Renal cortical epithelial cell (primary cell): Measurements from ENCODE around the gene BPIFB2. TPM values are rescaled to one million over a fixed set of nuclear protein-coding genes. Genes with fewer than 3 reads are reported as not detected.
"Not testable (repeated sequence)": the region's sequence is repeated elsewhere in the genome, so short reads cannot be mapped to it uniquely, and the experiment has no call there.

Experiments
- DNase-seq: peaks from one replicate; pipeline ENCODE4 v3.0.0-alpha.2; 2011; ENCODE audit warnings: low read depth
- total RNA-seq: library from RNA; depleted of rRNA; stranded (reverse); fragments of >200 nt; gene quantifications from 2 replicates; pipeline ENCODE4 v1.2.3, GENCODE V29; 2014

Gene BPIFB2
- total RNA-seq, 1 donor from 2014 or later = not detected

DNA sequence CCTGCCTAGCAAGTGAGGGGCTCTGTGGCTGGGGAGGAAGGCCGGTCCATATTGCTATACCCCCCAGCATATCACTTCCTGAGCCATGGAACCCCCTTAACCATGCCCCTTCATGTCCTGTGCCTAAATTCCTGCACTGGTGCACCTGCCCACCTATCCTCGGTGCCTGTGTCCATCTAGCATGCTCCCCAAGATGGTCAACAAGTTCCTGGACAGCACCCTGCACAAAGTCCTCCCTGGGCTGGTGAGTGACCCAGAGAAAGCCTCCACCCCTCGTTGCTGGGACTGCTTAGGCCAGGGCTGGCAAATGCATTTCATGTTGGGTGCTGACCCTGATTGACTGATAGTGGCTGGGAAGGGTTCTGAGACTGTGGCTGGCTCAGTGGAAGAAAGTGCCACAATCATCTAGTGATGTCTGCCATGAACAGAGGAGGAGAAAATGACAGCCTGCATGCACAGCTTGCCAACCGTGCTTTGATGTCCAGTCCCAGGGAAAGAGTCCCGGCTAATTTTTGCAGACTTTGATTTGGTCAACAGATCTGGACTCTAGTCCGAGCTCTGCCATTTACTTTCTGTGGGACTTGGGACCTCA, 27.5 kb downstream of the BPIFB2 start:
- DNase-seq = no peak

DNA sequence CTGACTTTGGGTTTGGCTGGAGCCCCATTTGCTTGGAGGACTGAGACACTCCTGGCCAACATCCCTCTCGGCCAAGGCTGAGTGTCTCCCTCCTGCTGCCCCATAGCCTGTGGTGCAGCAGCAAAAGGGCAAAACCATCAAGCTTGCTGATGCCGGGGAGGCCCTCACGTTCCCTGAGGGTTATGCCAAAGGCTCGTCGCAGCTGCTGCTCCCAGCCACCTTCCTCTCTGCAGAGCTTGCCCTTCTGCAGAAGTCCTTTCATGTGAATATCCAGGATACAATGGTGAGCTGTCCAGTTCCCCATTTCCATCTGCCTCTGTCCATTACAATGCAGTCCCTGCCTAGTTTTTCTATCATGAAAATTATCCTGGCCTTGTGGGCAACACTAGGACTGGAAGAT, 30.0 kb downstream of the BPIFB2 start:
- no peak for DNase-seq

DNA sequence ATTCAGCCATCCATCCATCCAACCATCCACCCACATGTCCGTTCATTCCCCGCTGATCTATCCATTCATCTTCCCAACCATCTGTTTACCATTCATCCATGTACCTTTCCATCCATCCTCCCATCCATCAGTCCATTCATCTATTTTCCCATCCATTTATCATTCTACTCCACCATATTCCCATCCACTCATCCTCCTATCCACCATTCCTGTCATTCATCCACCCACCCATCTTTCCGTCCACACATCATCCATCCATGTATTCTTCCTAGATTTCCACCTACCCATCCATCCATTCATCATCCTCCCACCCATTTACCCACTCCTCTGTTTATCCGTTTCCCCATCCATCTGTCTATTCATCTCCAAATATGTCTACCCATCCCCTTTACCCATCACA, 30.7 kb downstream of the BPIFB2 start:
- DNase-seq = no peak

DNA sequence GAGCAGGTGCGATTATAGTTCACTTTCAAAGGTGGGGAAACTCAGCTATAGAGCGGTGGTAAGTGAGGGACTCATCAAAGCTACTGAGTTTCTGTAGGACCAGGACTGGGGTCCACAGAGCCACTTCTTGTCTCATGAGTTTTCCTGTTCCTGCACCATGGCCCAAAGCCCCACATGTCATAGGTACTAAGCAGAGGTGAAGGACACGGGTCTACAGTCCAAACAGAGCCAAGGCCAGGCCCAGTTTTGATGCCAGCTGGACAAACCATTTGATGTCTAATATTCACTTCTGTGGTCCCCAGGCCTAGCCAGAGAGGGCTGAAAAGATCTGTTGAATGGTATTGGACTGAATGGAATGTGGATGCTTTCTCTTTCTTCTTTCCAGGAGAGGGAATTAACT, 34.9 kb downstream of the BPIFB2 start:
- DNase-seq = no peak

DNA sequence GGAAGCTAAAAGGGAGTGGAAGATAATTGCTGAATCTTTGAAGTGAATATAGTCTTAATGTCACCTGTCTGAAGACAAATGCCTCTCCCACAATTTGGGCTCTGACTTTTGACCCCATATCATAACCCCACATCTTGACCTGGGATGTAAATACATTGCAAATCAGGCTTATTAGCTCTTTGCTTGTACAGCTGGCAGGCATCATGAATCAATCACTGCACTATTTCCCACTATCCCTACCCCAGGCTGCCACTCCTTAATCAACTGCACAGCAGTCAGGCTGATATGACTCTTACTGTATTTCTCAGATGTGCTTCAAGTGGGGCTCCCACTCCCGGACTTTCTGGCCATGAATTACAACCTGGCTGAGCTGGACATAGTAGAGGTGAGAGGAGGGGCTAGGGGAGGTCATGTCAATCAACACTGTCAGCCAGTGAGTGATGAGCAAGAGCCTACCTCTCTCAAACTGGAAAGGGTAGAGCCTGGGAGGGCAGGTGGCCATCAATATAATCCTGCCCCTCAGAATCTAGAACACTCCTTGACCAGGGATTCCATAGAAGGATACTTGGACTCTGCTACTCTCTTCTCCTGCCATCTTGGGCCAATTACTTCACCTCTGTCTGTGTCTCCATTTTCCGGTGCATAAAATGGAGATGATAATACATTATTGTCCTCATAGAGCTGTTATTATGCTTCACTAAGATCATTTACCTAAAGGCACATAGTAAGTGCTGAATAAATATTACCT, 35.7 kb downstream of the BPIFB2 start:
- no peak for DNase-seq

DNA sequence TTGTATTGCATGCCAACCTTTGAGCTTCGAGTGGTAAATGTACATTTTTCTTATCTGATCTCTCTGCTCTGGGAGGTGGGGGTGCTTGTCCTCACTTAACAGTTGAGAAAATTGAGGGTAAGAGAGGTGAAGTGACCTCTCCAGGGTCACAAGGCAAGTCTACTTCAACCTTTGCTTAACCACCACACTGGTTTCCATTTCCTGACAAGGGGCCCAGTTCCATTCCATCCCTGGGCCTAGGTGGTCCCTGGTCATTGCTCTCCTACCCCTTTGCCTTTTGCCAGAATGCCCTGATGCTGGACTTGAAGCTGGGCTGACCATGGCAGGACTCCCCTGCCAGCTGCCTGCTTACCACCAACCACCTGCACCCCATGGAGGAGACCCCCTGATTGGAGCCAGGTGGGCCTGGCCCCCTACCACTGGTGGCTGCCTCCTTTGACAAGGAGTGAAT, 36.3 kb downstream of the BPIFB2 start:
- no peak for DNase-seq

DNA sequence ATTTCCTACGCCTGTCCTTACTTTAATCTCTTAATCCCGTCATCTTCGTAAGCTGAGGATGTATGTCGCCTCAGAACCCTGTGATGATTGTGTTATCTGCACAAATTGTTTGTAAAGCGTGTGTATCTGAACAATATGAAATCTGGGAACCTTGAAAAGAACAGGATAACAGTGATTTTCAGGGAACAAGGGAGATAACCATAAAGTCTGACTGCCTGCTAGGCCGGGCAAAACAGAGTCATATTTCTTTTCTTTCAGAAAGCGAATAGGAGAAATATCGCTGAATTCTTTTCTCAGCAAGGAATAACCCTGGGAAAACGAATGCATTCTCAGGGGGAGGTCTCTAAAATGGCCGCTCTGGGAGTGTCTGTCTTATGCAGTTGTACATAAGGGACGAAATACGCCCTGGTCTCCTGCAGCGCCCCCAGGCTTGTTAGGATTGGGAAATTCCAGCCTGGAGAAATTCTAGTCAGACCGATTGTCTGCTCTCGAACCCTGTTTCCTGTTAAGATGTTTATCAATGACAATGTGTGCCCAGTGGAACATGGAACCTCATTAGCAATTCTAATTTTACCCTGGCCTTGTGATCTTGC, 37.7 kb downstream of the BPIFB2 start:
- not testable (repeated sequence) for DNase-seq

DNA sequence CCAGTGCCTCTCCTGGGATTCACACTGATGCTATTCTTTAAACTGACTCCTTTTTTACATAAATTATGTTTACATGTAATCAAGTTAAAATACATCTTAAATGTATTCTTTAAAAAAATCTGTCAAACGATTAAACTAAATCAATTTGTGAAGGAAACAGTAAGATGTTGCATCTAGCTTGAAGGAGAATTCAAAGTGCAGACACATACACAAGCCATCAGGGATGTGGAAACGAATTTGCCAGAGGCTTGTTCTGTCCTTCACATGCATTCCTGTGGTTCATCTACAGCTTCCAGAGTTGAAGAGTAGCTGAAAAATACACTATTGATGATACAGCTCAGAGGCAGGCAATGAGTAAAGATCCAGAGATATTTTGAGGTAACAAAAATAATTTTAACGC, 38.9 kb downstream of the BPIFB2 start:
- no peak for DNase-seq

DNA sequence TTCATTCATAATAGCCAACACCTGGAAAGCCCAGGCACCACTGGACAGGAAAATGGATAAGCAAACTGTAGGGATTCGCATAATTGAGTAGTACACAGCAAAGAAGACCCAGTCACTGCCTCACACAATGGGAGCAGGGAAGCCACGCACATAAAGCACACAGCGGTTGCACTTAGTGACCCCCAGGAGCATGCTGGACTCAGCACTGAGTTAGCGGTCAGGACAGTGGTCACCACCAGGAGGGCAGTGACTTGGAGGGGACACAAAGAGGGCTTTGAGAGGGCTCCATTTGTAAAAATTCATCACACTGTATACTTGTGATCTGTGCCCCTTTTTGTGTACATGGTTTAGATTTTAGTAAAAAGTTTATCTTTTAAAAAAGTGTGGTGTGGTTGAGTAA, 43.8 kb downstream of the BPIFB2 start:
- DNase-seq = no peak

DNA sequence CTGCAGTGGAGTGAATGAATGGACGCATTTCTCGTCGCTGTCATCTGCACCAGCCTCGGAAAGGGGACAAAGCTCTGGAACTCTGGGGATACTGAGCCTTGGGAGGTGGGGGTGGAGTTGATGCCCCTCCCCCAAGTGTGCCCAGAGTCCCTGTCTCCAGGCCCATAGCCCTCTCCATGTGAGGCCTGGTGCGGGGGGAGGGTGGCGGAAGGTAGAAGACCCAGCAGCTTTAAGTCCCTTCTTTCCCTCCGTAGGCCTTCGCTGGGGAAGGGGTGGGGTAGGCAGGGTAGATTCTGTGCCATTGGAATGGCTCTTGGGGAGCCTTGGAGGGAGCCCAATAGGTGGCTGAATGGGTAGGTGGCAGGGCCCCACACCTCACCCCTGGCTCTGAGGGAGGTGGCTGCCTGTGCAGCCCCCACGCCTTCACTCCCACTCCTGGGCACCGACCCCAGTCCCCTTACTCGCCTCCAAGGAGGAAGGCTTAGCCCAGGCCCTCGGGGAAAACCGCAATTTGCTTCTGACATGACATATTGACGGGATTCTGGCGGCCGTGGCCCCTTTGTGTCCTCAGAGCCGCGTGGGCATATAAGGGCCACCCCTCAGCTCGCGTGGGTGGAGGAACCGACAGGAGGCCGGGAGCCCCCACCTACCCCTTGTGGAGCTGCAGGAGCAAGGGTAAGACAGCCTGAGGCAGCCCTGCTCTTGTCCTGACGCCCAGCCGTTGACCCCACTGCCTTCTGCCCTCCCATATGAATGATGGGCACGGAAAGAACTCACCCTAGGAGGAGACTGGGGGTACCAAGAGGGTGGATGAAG, 46.0 kb downstream of the BPIFB2 start, which contains the start of gene BPIFB3:
Gene BPIFB3, plus strand, starts transcription at position 613 of the 816 bp plus-strand sequence. CDS start 1,533 bp downstream, outside the sequence.
- DNase-seq = no peak

DNA sequence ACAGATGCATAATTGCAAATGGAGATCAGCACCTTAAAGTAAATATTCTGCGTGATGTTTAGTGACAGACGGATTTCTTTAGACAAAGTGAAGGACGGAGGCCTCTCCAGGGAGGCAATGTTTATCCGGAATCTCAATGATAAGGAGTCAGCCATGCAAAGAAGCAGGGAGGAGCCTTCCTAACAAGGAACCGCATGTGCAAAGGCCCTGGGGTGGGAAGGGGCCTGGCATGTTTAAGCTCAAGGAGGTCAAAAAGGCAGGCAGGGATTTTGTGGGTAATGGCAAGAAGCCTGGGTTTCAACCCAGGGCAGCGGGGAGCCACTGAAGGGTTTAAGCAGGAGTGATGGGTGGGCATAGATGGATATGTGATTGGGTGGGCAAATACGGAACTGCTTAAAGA, 46.9 kb downstream of the BPIFB2 start:
- no peak for DNase-seq

DNA sequence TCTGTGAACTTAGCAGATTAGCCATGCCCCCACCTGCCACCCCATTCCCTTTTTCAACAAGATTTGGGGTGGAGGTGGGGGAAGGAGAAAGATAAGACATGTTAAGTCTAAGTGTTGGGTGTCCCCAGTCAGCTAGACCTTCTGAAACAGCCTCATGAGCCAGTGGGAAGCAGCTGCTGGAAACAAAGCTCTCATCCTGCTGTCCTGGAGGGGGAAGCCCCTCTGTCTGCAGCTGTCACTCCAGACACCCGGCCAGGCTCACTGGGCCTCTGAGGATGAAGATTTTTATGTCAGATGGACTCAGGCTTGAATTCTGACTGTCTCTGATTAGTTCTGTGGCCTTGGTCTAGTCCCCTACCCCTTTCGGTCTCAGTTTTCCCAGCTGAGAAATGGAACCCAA, 47.3 kb downstream of the BPIFB2 start:
- no peak for DNase-seq

DNA sequence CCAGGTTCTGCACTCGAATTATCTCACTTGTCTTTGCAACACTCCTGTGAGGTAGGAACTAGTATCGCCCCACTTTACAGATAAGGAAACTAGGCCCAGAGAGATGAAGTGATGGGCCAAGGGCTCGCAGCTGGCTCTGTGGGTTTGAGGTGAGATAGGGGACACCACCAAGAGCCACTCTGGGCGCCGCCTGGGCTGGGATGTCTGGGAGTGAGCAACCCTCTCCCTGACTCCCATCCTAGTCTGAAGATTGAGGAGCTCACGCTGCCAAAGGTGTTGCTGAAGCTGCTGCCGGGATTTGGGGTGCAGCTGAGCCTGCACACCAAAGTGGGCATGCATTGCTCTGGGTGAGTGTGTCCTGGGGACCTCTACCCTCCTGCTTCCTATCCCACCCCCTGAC, 51.6 kb downstream of the BPIFB2 start:
- DNase-seq = no peak

DNA sequence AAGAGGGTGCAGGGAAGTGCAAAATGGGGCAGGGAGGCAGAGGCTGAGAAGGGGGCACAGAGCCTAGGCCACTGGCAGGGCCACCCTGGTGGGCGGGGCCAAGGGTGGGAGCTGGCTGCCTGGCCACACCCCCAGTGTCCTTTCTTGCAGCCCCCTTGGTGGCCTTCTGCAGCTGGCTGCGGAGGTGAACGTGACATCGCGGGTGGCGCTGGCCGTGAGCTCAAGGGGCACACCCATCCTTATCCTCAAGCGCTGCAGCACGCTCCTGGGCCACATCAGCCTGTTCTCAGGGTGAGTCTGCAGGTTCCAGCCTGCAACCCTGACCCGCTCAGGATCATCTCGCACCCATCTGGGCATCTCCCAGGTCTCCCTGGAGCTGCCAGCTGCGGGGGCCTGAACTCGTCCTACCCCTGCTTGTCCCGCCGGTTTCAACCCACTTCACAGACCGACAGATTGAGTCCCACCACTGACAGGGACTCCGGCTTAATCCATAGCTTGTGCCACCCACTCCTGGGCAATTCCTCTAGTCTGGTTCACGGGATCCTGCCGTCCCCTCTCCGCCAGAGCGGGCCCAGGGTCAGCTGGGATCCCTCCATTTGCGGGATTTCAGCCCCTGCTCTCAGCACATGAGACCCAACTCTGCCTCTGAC, 52.4 kb downstream of the BPIFB2 start:
- no peak for DNase-seq

DNA sequence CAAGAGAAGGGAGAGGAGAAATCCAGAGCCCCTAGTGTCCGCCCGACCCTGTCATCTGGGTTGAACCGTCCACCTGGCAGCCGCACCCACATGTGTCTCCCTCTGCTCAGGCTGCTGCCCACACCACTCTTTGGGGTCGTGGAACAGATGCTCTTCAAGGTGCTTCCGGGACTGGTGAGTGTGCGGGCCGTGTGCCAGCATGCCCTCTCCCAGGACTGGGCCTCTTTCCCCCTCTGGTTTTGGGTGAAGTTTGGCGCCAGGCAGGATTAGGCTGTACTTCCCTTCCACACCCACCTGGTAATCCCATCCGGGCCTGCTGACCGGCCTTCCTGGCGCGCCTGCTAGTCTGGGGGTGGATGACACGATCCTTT, 54.1 kb downstream of the BPIFB2 start:
- DNase-seq = no peak

DNA sequence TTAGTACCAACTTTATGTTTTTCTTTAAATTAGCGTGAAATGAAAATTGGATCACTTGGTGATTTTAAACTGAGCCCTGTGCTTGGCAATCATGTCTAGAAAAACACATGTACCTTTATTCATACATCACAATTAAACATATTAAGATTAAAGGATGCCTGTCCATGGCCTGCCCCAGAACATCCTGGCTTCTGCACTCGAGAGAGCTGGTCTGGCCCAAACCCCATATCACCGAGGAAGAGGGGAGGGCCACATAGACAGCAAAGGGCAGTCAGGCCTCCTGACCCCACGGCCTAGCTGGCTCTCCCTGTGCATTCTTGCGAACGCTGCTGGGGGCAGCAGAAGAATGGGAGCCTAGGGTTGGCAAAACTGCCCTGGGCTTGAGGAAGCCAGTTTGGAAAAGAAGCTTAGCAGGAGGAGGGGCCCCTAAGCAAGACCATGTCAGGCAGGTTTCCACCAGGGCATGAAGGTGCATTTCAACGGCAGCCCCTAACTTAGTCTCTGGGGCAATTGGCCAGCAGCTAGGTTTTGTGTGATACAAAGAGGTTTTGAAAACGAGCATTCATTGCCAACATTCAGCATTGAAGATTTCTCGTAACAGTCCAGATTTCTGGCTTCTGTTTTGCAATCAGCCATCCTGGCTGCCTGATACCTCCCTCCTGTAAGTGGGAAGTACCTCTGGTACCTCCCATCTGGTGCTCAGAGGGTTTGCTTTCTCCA, 54.8 kb downstream of the BPIFB2 start:
- no peak for DNase-seq

DNA sequence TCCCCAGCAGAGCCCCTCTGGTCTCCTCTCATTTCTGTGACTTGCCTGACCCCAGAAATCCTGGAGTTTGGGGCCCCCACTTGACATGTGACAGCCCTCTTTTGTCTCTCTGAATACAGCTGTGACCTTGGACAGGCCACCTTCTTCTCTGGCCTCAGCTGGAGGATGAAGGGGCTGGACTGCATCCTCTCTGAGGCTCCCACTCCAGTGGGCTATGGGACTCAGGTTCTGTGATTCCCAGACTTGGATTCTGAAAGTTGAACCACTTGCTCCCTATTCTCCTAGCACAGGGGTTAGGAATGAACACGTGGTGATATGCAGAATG, 55.3 kb downstream of the BPIFB2 start:
- DNase-seq = no peak

DNA sequence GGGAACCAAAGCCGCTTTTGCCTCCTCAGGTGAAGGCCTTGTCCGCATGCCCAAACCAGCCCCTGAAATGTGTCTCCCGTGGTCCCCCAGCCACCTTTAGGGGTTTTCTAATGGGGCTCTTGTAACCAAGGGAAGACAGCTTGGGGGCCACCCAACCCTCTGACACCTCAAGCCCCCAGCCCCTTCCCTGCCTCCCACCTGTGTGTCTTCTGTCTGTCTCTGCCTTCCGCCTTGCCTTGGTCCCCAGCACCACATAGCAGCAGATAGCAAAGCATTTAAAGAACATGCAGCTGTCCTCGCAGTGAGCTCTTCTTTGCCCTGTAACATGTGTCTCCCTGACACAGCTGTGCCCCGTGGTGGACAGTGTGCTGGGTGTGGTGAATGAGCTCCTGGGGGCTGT, 55.8 kb downstream of the BPIFB2 start:
- no peak for DNase-seq

DNA sequence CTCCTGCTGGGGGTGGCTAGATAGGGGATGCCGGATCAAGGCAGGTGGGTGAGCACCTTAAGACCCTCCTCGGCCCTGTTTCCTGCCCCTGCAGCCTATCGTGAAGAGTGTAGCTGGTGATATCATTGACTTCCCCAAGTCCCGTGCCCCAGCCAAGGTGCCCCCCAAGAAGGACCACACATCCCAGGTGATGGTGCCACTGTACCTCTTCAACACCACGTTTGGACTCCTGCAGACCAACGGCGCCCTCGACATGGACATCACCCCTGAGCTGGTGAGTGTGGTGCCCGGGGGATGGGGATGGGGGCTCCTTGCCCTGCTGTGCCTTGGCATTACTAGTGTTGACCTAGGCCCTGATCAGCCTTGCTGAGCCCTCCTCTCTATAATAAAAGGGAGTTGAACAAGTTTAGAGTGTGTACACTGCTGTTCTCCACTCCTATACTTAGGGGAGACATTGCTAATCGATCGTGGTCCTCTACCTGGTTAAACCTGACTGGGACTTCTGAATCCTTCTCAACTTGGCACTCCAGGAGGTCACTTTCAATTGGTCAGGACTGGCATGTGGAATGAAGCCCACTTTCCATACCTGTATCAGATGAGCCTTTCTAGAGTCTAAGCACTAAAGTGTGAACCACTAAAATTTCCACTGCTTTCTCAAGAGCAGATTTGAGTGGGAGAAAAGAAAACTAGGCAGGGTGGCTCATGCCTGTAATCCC, 57.2 kb downstream of the BPIFB2 start:
- no peak for DNase-seq

DNA sequence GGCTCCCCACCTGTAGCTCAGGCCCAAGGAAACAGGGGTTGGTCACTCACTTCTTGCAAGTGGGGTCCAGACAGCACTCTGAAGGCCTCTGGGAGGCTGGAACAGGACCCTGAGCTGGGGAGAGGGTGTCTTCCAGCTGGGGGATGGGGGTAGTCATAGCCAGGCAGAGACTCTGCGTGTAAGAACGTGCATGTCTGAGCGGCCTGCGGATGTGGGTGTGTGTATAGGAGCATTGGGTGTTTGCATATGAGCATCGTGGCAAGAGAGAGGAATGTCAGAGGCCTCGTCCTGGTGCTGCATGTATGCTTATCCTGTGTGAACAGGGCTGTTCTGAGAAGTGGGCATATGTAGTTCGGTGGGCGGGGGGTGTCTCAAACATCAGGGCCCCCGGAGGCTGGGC, 58.3 kb downstream of the BPIFB2 start:
- DNase-seq = no peak

DNA sequence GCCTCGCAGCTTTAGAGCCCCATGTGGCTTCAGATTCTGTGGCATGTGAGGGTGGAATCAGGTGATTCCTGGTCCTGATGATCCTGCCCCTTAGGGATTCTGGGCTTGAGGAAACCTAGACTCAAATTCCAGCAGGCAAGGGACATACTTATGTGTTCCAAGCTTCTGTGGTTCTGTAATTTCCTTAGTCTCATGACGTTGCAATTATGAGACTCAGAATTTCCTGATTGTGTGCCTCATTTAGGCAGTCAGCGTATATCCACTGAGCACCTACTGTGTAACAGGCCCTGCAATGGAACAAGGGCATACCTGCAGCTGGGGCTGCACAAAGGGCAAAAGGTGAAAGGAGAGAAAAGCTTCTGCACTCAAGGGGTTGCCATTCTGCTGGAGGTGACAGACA, 60.3 kb downstream of the BPIFB2 start:
- no peak for DNase-seq
